Hepatocyte (in vitro differentiated cells): ENCODE measurements around the gene TUBGCP3. TPM values are rescaled to one million over a fixed set of nuclear protein-coding genes. Genes with fewer than 3 reads are reported as not detected.

Source experiments
- DNase-seq: peaks from one replicate; pipeline ENCODE4 v3.0.0-alpha.2; 2016; ENCODE audit warnings: low spot score
- H2AFZ ChIP-seq: fragments of 200-600 bp; sonication (generic); 2 replicates; pipeline ENCODE4 v1.6.0; 2016; ENCODE audit warnings: antibody characterized with exemption, mild to moderate bottlenecking
- H3K27ac ChIP-seq: fragments of 200-600 bp; sonication (generic); 2 replicates; pipeline ENCODE4 v1.5.1; 2016; ENCODE audit warnings: mild to moderate bottlenecking
- H3K27me3 ChIP-seq: fragments of 200-600 bp; sonication (generic); 2 replicates; pipeline ENCODE4 v1.6.1; 2016
- H3K36me3 ChIP-seq: fragments of 200-600 bp; sonication (generic); replicated peaks from 2 replicates; pipeline ENCODE4 v1.5.1; 2016; ENCODE audit warnings: low read depth; ENCODE audit not compliant: insufficient read depth
- H3K4me1 ChIP-seq: fragments of 200-600 bp; sonication (generic); 2 replicates; pipeline ENCODE4 v1.5.1; 2016; ENCODE audit warnings: mild to moderate bottlenecking, moderate library complexity; ENCODE audit not compliant: insufficient read depth
- H3K4me2 ChIP-seq: fragments of 200-600 bp; sonication (generic); 2 replicates; pipeline ENCODE4 v1.6.0; 2016
- H3K4me3 ChIP-seq: fragments of 200-600 bp; sonication (generic); 2 replicates; pipeline ENCODE4 v1.5.1; 2016; ENCODE audit warnings: mild to moderate bottlenecking
- H3K79me2 ChIP-seq: fragments of 200-600 bp; sonication (generic); 2 replicates; pipeline ENCODE4 v1.6.0; 2017; ENCODE audit warnings: mild to moderate bottlenecking
- H3K9me2 ChIP-seq: fragments of 200-600 bp; sonication (generic); replicated peaks from 2 replicates; pipeline ENCODE4 v1.6.0; 2017; ENCODE audit warnings: mild to moderate bottlenecking; ENCODE audit not compliant: insufficient read depth
- H3K9me3 ChIP-seq: fragments of 200-600 bp; sonication (generic); 2 replicates; pipeline ENCODE4 v1.5.1; 2016; ENCODE audit warnings: low read depth, mild to moderate bottlenecking
- H4K20me1 ChIP-seq: fragments of 200-600 bp; sonication (generic); 2 replicates; pipeline ENCODE4 v1.6.0; 2016; ENCODE audit warnings: mild to moderate bottlenecking; ENCODE audit not compliant: insufficient read depth, poor library complexity, severe bottlenecking
- CTCF ChIP-seq: fragments of 200-600 bp; sonication (generic); IDR thresholded peaks from 2 replicates; pipeline ENCODE4 v1.5.1; 2016; ENCODE audit warnings: antibody characterized with exemption, mild to moderate bottlenecking; ENCODE audit not compliant: poor library complexity
- EZH2 ChIP-seq: fragments of 200-600 bp; sonication (generic); IDR thresholded peaks from 2 replicates; pipeline ENCODE4 v1.6.1; 2016; ENCODE audit warnings: antibody characterized with exemption, mild to moderate bottlenecking, borderline replicate concordance
- EZH2phosphoT487 ChIP-seq: fragments of 200-600 bp; sonication (generic); IDR thresholded peaks from one replicate; pipeline ENCODE4 v1.6.1; 2018; ENCODE audit warnings: antibody characterized with exemption, mild to moderate bottlenecking, low read depth, moderate library complexity; ENCODE audit not compliant: unreplicated experiment, severe bottlenecking
- WGBS: methylation state at CpG from one replicate; pipeline ENCODE4 v1.1.6; 2016; ENCODE audit warnings: low lambda C conversion rate; ENCODE audit errors: missing lambda C conversion rate; 5-methylcytosine and 5-hydroxymethylcytosine counted together
- polyA plus RNA-seq: library from polyadenylated mRNA; unstranded; fragments of >200 nt; fragmentation: Nextera tagmentation; extraction: Ambion mirVana; gene quantifications from 2 replicates; pipeline ENCODE4 v1.2.1, GENCODE V29; 2016
- total RNA-seq: library from RNA; depleted of rRNA; stranded (reverse); fragments of >200 nt; gene quantifications from 2 replicates; pipeline ENCODE4 v1.2.3, GENCODE V29; 2014

The TUBGCP3 gene
- total and polyA plus RNA-seq, 2 experiments from 2014 or later = 9.7 to 11.1 TPM

- H3K27me3 ChIP-seq = no peaks in the 10 kb centered on the region
- H4K20me1 ChIP-seq = no peaks in the 10 kb centered on the region
- no peak overlapping the region for H2AFZ ChIP-seq
- no peaks in the 10 kb centered on the region for H3K36me3 ChIP-seq
- no peaks in the 10 kb centered on the region for H3K9me2 ChIP-seq
- WGBS = 97% methylated on average over 13 of the region's 13 CpGs
- H3K4me1 ChIP-seq = no peaks in the 10 kb centered on the region
- no peak overlapping the region for H3K27ac ChIP-seq
- DNase-seq = no peak
- TF ChIP-seq EZH2 (no peak), CTCF (no peak), EZH2phosphoT487 (no peak)
- H3K79me2 ChIP-seq = no peaks in the 10 kb centered on the region
- H3K9me3 ChIP-seq = no peaks in the 10 kb centered on the region
- H3K4me2 ChIP-seq = no peak overlapping the region
- H3K4me3 ChIP-seq = no peak overlapping the region
These were observed 71.7 kb downstream of the TUBGCP3 start for GRCh38 chr13:112516218-112516617.

- Histone ChIP-seq H3K27ac (no peak overlapping the region), H3K36me3 (no peaks in the 10 kb centered on the region), H3K79me2 (no peaks in the 10 kb centered on the region), H3K4me2 (no peak overlapping the region), H3K4me3 (no peak overlapping the region), H3K4me1 (no peaks in the 10 kb centered on the region), H3K9me3 (no peaks in the 10 kb centered on the region), H2AFZ (no peak overlapping the region), H4K20me1 (no peaks in the 10 kb centered on the region), H3K27me3 (no peaks in the 10 kb centered on the region), H3K9me2 (no peaks in the 10 kb centered on the region)
- DNase-seq = no peak
- WGBS = 92% methylated on average over 6 of the region's 6 CpGs
- TF ChIP-seq EZH2 = no peak
- TF ChIP-seq EZH2phosphoT487 = no peak
- TF ChIP-seq CTCF = no peak
These were observed 74.2 kb downstream of the TUBGCP3 start for GRCh38 chr13:112513761-112514160.

- Histone ChIP-seq H3K79me2 (no peaks in the 10 kb centered on the region), H2AFZ (no peak overlapping the region), H3K4me3 (no peak overlapping the region), H4K20me1 (no peaks in the 10 kb centered on the region), H3K27ac (no peak overlapping the region), H3K4me2 (no peak overlapping the region), H3K9me3 (no peaks in the 10 kb centered on the region), H3K4me1 (no peaks in the 10 kb centered on the region), H3K36me3 (no peaks in the 10 kb centered on the region), H3K27me3 (no peaks in the 10 kb centered on the region), H3K9me2 (no peaks in the 10 kb centered on the region)
- TF ChIP-seq EZH2 = no peak
- TF ChIP-seq CTCF = no peak
- no peak for TF ChIP-seq EZH2phosphoT487
- 95% methylated on average over 10 of the region's 10 CpGs for WGBS
- no peak for DNase-seq
These were observed 76.8 kb downstream of the TUBGCP3 start for GRCh38 chr13:112510987-112511685.
